Stimulated activated CD4-positive, alpha-beta T cell treated with anti-CD3 and anti-CD28 coated beads, TNF-alpha, amount 100 ng/mL, for 4 hours (primary cell): ENCODE measurements around the gene GABBR2.
"Not testable (repeated sequence)": the region's sequence is repeated elsewhere in the genome, so short reads cannot be mapped to it uniquely, and the experiment has no call there.

ENCODE experiments used
- DNase-seq, 3 experiments: peaks; one replicate each; pipeline ENCODE4 v3.0.0-alpha.2; 2020; ENCODE audit warnings: low read depth in 3 of 3

GABBR2 gene

DNA sequence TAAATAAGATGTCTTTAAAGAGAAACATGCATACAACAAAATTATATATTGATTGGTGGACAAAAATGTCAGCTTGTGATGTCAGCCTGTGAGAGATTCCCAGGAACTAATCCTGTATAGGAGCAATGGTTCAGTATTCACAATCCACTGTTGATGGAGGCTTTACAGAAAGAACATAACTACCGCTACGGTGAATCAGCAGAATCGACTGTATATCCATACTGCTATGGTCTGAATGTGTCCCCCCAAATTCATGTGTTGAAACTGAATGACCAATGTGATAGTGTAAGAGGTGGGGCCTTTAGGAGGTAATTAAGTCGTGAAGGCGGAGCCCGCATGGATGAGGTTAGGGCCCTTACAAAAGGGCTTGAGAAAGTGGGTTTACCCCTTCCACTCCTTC is 412.9 kb downstream of the GABBR2 start:
- DNase-seq, result no peak

DNA sequence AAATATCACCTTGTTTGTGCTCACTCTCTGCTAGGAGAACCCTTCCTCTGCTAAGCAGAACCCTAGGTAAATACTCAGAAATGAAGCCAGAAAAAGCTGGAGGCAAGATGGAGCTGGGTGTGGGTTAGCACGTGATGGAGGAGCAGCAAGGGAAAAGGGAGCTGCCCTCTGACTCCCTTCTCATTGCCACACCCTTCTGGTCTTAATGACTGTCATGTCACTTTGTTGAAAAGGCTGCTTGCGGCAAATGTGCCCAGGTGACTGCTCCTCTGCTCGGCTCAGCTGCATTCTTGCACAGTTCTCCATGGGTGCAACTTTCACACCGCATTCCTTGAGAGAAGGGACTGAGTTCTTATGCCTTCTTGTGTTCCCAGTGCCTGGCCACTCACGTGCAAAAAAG is 416.9 kb downstream of the GABBR2 start:
- DNase-seq, result no peak

DNA sequence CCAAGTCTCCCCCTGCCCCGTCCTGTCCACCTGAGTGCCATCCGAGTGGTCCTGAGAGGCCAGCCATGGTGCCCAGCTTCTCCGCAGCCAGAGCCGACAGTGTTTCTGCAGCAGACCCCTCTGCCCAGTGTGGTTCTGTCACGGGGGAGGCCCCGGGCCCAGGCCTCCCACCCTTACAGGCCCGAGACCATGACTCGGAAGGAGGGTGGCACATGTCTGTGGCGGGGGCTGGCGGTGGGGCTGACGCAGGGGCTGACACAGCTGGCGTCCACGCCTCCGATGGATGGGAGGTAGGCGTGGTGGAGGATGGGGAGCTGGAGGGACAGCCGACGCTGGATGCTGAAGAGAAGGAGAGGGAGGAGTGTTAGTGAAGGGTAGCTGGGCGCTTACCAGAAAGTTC is 418.3 kb downstream of the GABBR2 start:
- no peak for DNase-seq

DNA sequence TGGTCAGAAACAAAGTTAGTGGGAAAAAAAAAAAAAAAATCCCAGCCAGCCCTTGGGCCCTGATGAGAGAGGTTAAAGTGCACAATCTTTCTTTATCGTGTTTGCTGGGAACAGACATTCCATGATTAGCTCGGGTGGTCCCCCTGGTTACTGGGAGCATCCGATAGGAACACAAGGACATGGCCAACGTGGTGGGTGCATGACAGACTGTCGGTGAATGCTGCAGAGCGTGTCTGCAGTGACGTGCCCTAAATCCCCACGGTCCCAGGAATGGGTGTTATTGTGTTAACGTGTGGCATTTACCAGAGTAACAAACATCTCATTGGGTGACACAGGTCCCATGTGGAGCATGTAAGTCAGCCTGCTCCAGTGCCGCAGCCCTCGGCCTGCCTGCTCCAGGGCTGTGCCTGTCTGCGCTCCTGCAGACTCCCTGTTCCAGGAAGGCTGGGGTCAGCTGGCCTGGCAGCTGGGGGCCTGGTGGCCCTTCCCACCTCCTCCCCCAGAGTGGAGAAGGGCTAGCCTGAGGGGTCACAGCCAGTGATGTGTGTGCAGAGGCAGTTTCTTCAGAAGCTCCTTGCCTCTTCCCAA is 419.0 kb downstream of the GABBR2 start:
- no peak for DNase-seq

DNA sequence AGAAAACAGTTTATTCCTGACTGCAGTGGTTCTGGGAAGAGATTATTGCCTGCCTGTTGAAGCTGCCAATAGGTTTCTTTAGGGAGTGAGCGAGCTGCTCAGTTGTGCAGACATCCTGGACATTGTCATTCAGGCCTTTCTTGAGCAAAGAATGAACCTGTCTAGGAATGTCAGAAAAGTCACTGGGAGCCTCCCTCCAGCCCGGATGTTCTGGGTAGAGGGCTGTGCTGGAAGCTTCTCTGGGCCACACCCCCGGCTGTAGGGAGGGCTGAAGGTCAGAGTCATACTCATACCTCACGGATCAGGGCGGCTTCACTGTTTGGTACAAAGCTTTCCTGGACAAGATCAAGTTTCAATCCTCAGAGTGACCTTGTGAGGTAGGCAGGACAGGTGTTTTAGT is 419.9 kb downstream of the GABBR2 start:
- no peak for DNase-seq

DNA sequence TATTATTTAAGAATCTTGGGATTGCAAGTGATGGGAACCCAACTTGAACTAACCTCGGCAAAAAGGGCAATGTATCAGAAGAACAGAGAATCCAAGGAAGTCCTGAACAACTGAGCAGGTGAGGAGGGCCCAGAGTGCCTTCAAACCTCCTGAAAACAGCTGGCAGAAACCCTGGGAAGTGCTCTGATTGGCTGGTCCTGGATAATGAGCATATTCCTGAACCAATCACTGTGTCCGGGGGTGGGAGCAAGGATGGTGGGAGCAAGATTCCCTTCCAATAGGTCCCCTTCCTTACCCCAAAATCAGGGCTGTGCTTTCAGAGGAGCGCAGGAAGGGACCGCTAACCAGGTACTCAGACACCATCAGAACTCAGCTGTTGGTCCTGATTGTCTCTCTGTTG is 421.4 kb downstream of the GABBR2 start:
- DNase-seq, result no peak

DNA sequence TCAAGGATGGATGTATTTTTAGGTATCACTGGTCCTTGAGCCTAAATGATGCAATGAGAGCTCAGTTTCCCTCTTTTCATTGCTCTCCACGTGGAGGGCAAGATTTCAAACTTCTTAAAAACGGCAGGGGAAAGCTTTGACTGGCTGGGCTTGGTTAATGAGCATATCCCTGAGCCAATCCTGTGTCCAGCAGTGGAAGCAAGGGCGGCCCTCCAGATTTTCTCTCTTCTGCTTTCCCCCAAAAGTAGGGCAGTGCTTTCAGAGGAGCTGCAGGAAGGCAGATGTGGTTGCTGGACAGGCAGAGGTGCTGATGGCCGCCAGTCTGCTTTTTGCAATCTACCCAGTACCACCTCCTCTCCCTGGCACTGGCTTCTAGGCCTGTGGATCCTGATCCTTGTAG is 423.3 kb downstream of the GABBR2 start:
- DNase-seq, result no peak

DNA sequence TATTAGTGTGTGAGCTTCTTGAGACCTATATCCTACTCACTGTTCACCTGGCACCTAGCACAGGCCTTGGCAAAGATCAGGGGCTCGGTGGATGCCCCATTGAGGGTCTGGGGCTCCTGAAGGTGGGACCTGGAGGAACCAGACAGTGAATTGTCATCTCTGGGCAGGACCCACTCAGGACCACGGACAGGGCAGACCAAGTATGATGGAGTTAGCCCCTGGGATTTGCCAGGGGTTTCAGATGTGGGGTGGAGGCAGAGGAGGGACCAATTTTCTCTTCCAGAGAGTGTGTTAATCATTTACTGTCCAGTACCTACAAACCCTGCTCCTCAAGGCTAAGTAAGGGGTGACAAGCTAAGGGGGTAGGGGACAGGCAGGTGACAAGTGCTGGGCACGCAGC is 424.0 kb downstream of the GABBR2 start:
- no peak for DNase-seq

DNA sequence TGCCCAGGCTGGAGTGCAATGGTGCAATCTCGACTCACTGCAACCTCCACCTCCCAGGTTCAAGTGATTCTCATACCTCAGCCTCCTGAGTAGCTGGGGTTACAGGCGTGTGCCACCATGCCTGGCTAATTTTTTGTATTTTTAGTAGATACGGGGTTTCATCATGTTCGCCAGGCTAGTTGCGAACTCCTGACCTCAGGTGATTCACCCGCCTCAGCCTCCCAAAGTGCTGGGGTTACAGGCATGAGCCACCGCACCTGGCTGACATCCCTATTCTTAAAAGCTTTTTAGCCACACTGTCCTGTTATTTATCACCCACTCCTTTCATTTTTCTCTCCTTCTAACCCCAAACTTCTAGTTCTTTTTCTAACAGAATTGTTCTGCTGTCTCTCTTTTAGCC is 425.6 kb downstream of the GABBR2 start:
- DNase-seq, result not testable (repeated sequence)

DNA sequence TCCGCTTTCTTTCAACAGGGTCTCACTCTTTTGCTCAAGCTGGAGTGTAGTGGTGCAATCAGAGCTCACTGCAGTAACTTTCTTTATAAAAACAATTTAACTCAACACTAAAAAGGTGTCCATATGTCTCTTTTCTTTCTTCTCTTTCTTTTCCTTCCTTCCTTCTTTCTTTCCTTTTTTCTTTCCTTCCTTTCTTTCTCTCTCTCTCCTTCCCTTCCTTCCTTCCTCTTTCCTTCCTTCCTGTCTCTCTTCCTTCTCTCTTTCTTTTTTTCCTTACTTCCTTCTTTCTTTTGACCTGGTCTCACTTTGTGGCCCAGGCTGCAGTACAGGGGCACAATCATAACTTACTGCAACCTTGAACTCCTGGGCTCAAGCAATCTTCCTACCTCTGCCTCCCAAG is 427.5 kb downstream of the GABBR2 start:
- no peak for DNase-seq

DNA sequence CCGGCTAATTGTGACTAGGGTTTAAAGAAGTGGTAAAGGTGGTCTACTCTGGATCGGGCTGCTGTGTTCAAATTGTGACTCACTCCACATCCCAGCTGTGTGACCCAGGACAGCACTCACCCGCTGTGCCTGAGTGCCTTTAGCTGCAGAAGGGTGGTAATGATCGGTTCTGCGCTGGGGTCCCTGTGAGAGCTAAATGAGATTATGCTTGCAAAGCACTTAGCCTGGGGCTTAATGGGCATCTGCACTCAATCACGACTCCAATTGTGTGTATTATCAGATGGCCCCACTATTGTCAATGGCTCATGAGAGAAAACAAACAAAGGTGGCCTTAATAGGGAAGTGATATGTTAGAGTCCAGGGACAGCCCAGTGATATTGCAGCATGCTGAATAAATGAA is 428.2 kb downstream of the GABBR2 start:
- no peak for DNase-seq

DNA sequence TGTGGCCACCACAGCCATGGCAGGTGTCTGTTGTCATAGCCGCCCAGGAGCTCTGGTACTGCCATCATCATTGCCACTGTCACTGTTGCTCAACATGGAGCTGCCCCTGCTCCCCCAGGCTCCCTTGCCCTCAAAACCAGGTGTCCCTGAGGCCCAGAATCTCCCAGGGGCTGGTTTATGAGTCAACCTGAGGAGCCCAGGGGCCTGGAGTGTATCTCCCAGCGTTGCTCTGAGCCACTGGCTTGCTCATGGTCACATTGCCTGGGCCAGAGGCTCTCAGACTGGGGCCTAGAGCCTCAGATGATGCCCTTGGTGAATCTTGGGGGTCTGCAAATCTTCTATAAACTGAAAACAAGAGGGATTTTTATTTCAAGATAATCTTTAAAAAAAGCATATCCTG is 428.6 kb downstream of the GABBR2 start:
- no peak for DNase-seq

DNA sequence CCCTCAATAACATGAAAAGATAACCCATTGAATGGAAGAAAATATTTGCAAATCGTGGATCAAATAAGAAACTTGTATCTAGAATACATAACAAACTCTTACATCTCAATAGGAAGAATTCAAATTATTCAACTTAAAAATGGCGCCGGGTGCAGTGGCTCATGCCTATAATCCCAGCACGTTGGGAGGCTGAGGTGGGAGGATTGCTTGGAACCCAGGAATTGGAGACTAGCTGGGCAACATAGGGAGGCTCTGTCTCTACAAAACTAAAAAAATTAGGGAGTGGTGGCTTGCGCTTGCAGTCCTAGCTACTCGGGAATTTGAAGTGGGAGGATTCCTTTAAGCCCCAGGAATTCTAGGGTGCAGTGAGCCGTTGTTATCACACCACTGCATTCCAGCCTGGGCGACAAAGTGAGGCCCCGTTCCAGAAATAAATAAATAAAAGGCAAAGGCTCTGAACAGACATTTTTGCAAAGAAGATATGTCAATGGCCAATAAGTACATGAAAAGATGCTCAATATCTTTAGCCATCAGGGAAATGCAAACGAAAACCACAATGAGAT is 431.7 kb downstream of the GABBR2 start:
- no peak for DNase-seq

DNA sequence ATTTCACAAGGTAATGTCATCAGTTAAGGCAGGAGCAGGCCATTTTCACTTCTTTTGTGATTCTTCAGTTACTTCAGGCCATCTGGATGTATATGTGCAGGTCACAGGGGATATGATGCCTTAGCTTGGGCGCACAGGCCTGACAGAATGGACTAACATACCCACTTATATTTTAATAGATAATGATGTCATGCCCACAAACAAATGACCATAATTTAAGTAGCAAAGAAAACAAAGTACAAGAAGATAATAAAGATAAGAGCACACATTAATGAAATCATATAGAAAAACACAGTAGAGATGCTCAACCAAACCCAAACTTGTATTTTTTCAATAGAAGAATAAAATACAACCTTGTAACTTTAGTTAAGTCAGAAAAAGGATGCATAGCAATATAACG is 433.6 kb downstream of the GABBR2 start:
- no peak for DNase-seq

DNA sequence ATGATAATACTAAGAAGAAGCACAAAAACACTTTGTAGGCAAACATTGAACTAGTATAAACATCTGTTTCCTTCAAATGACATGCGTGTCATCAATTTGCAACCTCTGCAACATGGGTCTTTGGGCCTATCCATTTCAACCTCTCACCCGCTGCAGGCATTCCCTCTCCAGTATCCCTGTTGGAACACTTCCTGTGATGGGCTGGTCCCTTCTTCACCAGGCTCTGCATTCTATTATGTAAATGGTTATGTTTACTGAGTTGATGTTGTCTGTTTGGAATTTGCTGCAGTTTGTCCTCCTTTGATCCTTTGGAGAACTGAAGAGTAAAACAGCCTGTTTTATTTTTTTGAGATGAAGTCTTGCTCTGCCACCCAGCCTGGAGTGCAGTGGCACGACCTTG is 436.7 kb downstream of the GABBR2 start:
- no peak for DNase-seq

DNA sequence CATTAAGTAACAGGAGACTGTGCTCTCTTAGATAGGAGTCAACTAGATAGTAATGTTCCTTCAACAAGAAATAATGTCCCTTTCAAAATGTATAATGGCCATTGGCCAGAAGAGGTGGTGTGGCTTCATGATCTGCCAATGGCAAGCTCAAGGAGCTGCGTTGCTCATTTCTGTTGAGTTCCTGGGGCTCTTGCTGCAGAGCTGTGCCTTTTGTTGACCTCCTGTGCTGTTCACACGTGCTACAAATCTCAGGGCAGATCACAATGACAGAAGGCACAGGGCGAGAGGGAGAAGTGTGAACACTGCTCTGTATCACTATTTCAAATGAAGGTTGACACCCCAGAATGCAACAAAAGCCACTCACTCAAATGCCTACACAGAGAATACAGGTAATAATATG is 437.3 kb downstream of the GABBR2 start:
- no peak for DNase-seq

DNA sequence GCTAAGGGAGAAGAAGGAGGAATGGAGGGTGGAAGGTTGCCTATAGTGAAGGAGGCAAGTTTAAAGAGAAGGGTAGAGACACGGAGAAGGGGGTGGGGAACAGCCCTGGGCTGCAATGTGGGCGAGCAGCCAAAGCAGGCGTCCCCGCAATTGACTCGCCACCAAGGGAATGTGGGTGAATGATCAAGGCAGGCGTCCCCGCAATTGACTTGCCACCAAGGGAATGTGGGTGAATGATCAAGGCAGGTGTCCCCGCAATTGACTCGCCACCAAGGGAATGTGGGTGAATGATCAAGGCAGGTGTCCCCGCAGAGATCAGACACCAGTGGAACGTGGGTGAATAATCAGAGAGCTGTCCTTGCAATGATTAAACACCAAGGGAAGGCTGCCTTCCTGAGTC is 438.5 kb downstream of the GABBR2 start:
- not testable (repeated sequence) for DNase-seq

DNA sequence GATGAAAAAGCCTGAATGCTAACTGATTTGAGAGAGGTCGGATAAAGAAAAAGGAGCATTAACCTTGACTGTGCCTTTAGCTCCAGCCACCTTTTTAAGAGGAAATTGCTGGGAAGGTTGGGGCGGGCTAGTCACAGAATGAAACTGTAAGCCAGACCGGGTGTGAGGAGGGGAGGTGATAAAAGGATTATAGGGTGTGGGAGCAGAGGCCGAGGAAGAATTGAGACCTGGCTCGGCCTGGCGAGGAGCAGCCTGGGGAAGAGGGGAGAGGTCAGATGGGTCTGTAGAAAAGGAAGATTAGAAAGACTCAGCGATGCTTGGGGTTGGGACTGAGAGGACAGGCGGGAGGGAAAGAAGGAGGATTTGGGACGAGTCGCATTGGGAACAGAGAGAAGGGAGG is 439.1 kb downstream of the GABBR2 start:
- DNase-seq, result not testable (repeated sequence)

DNA sequence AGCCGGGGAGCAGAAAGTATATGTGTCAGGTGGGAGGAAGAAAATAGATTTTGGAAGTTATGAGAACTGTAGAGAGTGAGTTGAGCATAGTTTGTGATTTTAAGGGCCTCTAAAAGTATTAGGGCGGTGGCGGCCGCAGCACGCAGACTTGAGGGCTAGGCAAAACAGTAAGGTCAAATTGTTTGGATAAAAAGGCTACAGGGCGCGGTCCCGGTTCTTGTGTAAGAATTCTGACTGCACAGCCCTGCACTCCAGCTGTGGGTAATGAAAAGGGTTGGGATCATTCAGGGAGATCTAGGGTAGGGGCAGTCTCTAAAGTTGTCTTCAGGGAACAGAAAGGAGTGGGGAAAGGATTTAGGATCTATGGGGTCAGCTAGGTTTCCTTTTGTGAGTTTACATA is 441.2 kb downstream of the GABBR2 start:
- not testable (repeated sequence) for DNase-seq

DNA sequence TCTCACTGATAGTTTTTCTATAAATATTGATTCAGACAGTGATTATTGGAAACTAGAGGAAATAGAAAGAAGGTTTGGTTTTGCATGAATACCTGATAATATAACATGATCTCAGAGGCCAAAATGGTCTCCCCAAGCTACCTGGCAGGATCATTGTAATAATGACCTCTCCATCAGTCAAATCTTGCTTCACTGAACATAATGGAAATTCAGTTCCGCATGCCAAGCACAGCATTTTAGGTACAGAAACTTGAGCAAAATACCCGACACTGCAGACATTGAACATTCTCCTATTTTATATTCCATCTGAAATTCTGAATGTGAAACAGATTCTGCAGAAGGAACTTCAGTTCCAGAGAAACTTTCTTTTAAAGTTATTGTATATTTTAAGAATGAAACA is 444.2 kb downstream of the GABBR2 start:
- DNase-seq, result no peak

DNA sequence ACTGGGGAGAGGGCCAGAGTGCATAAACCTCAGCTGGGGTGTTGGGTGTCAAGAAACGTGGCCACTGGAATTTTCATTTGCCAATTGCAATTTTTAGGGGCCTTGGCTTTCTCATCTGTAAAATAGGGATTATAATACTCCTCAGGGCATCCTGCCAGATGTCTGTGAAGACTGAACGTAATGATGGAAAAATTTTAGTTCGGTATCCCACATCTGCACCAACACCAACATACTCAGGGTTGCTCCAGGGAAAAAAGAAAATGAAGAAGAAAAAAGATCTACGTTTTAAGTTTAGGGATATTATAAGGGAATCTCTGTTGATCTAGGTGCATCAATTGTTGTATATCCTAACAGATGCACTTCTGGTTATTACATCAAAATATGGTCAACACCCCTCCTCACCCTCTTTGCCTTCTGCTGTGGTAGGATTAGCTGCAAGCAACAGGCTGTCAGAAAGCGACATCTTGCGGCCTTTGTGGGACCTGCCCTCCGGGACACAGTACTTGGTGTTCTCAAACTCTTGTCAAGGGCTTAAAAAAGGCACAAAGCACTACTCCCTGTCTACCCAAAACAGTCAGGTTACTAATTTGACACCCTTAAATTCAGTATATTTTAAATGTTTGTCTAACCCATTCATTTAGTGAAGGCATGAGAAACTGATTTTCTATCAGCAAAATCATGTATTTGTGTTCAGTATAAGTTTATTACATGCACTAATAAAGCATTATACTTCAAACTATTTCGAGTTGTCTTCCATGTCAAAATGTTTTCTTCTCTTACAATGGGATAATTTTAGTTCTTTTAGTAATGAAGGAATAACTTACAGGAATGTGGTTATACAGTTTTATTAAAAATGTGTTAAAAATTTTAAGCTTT is 445.0 kb downstream of the GABBR2 start:
- DNase-seq, result peak; percentile 56 to 70 (median 69)

DNA sequence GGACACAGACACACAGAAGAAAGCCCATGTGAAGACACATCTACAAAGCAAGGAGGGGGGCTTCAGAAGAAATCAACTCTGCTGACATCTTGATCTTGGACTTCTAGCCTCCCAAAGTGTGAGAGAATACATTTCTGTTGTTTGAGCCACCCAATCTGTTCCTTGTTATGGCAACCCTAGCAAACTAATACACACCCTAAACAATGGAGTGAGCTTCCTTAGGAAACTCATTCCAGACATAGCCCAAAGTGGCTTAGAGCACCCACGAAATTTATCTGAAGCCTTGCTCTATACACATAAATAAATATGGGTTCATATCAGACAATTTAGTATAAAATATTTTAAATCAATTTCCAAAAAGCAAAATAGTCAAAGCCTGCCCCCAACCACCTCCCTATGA is 445.7 kb downstream of the GABBR2 start:
- no peak for DNase-seq

DNA sequence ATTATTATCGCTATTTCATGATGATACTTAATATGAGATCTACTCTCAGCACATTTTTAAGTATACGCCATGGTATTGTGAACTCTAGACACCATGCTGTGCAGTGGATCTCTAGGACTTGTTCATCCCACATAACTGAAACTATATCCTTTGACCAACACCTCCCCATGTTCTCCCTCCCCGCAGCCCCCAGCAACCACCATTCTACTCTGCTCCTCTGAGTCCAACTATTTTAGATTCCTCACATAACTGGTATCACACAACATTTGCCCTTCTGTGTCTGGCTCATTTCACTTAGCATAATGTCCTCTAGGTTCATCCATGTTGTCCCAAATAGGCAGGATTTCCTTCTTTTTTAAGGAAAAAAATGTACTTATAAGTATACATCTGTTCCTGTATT is 446.7 kb downstream of the GABBR2 start:
- DNase-seq, result no peak
